Tibial nerve (tissue), 4 donors: ENCODE data around the gene ARHGAP6. TPM values are rescaled to one million over a fixed set of nuclear protein-coding genes. Genes with fewer than 3 reads are reported as not detected.

Experiments used
- DNase-seq, 2 donors: peaks; one replicate each; pipeline ENCODE4 v3.0.0-alpha.2; 2019; ENCODE audit warnings: low spot score in 2 of 2
- H3K27ac ChIP-seq, 4 donors: fragments of 200-600 bp; sonication (generic) in 3 of 4; one replicate each; pipeline ENCODE4 v1.5.1; 2017 to 2019; ENCODE audit warnings: mild to moderate bottlenecking in 1 of 4
- H3K27me3 ChIP-seq, 2 donors: fragments of 200-600 bp; sonication (generic) in 1 of 2; one replicate each; pipeline versions ENCODE4 v1.5.1 to v1.6.0; 2017 to 2019
- H3K36me3 ChIP-seq, 3 donors: fragments of 200-600 bp; sonication (generic); one replicate each; pipeline ENCODE4 v1.5.1; 2018 to 2019
- H3K4me1 ChIP-seq, 4 donors: fragments of 200-600 bp; sonication (generic) in 3 of 4; one replicate each; pipeline ENCODE4 v1.5.1; 2017 to 2019
- H3K4me3 ChIP-seq, 4 donors: fragments of 200-600 bp; sonication (generic) in 3 of 4; one replicate each; pipeline ENCODE4 v1.5.1; 2017 to 2019; ENCODE audit warnings: mild to moderate bottlenecking in 1 of 4, moderate library complexity in 1 of 4
- H3K9me3 ChIP-seq, 4 donors: fragments of 200-600 bp; sonication (generic) in 3 of 4; one replicate each; pipeline ENCODE4 v1.5.1; 2017 to 2019
- CTCF ChIP-seq, 5 experiments: fragments of 200-600 bp in 3 of 5; fragments of 450-650 bp in 2 of 5; sonication (generic) in 3 of 5; IDR thresholded peaks; one replicate each; pipeline ENCODE4 v1.5.1; 2016 to 2019; ENCODE audit warnings: antibody characterized with exemption in 5 of 5, mild to moderate bottlenecking in 3 of 5, moderate library complexity in 2 of 5
- EP300 ChIP-seq, 2 donors: sonication (generic); formaldehyde crosslinking; IDR thresholded peaks; one replicate each; pipeline ENCODE4 v1.6.1; 2017; ENCODE audit warnings: antibody characterized with exemption in 2 of 2, mild to moderate bottlenecking in 1 of 2
- POLR2A ChIP-seq, 2 donors: fragments of 450-650 bp; IDR thresholded peaks; one replicate each; pipeline ENCODE4 v1.6.1; 2017; ENCODE audit warnings: antibody characterized with exemption in 2 of 2, mild to moderate bottlenecking in 2 of 2, moderate library complexity in 2 of 2
- WGBS, 2 donors: methylation state at CpG; one replicate each; pipeline ENCODE4 v1.1.5; 2018; 5-methylcytosine and 5-hydroxymethylcytosine counted together
- total RNA-seq, 4 donors: library from RNA; depleted of rRNA; stranded (reverse); fragments of >200 nt; gene quantifications; one replicate each; pipeline ENCODE4 v1.1.0, GENCODE V29; 2016

ARHGAP6 gene
- total RNA-seq, 4 donors from 2014 or later, result 16.0 to 51.9 (median 39.3) TPM

- DNase-seq, result no peak
- Histone ChIP-seq H3K27me3 (peaks cover 0 to 6% of the 10 kb centered on the region in 2 donors), H3K4me3 (no peak overlapping the region), H3K27ac (no peak overlapping the region), H3K36me3 (no peaks in the 10 kb centered on the region), H3K4me1 (no peaks in the 10 kb centered on the region), H3K9me3 (no peaks in the 10 kb centered on the region)
- TF ChIP-seq EP300 (IDR thresholded peaks at IDR 0.05) (no peak), POLR2A (IDR thresholded peaks at IDR 0.05) (no peak), CTCF (IDR thresholded peaks at IDR 0.05) (no peak)
- WGBS, 2 donors, result 71 to 91% methylated on average over 2 of the region's 2 CpGs
These were observed 56.6 kb downstream of the ARHGAP6 start for GRCh38 chrX:11609109-11609508.

GRCh38 chrX:11606408-11606807 is 59.3 kb downstream of the ARHGAP6 start:
- TF ChIP-seq POLR2A (IDR thresholded peaks at IDR 0.05), result no peak
- no peak for TF ChIP-seq CTCF (IDR thresholded peaks at IDR 0.05)
- no peak for TF ChIP-seq EP300 (IDR thresholded peaks at IDR 0.05)
- no peak overlapping the region for H3K27ac ChIP-seq
- H3K9me3 ChIP-seq, result no peaks in the 10 kb centered on the region
- no peaks in the 10 kb centered on the region for H3K36me3 ChIP-seq
- H3K4me3 ChIP-seq, result no peak overlapping the region
- H3K27me3 ChIP-seq, result peaks cover 0 to 6% of the 10 kb centered on the region in 2 donors
- no peaks in the 10 kb centered on the region for H3K4me1 ChIP-seq
- DNase-seq, result no peak

GRCh38 chrX:11600578-11600977 is 65.1 kb downstream of the ARHGAP6 start:
- Histone ChIP-seq H3K36me3 (no peaks in the 10 kb centered on the region), H3K27ac (no peak overlapping the region), H3K9me3 (no peaks in the 10 kb centered on the region), H3K4me1 (no peaks in the 10 kb centered on the region), H3K4me3 (no peak overlapping the region), H3K27me3 (peaks cover 0 to 6% of the 10 kb centered on the region in 2 donors)
- TF ChIP-seq POLR2A (IDR thresholded peaks at IDR 0.05) (no peak), EP300 (IDR thresholded peaks at IDR 0.05) (no peak), CTCF (IDR thresholded peaks at IDR 0.05) (no peak)
- 82 to 85% methylated on average over 3 of the region's 3 CpGs for WGBS, 2 donors
- DNase-seq, result no peak

GRCh38 chrX:11597479-11597878 is 68.2 kb downstream of the ARHGAP6 start:
- no peaks in the 10 kb centered on the region for H3K9me3 ChIP-seq
- H3K27ac ChIP-seq, result no peak overlapping the region
- 50 to 53% methylated on average over 2 of the region's 2 CpGs for WGBS, 2 donors
- H3K4me3 ChIP-seq, result no peak overlapping the region
- DNase-seq, result no peak
- no peaks in the 10 kb centered on the region for H3K27me3 ChIP-seq
- no peaks in the 10 kb centered on the region for H3K36me3 ChIP-seq
- TF ChIP-seq POLR2A (IDR thresholded peaks at IDR 0.05), result no peak
- no peak for TF ChIP-seq EP300 (IDR thresholded peaks at IDR 0.05)
- TF ChIP-seq CTCF (IDR thresholded peaks at IDR 0.05), result no peak
- no peaks in the 10 kb centered on the region for H3K4me1 ChIP-seq

- H3K4me1 ChIP-seq, result no peaks in the 10 kb centered on the region
These were observed 73.9 kb downstream of the ARHGAP6 start for GRCh38 chrX:11591723-11592346.

More at GRCh38 chrX:11591723-11592346, 73.9 kb downstream of the ARHGAP6 start:
- no peak for DNase-seq
- no peak overlapping the region for H3K27ac ChIP-seq
- H3K36me3 ChIP-seq, result no peaks in the 10 kb centered on the region
- TF ChIP-seq POLR2A (IDR thresholded peaks at IDR 0.05) (no peak), EP300 (IDR thresholded peaks at IDR 0.05) (no peak), CTCF (IDR thresholded peaks at IDR 0.05) (no peak)
- no peaks in the 10 kb centered on the region for H3K27me3 ChIP-seq
- no peaks in the 10 kb centered on the region for H3K9me3 ChIP-seq
- no peak overlapping the region for H3K4me3 ChIP-seq
